ENCODE results near the gene TMEM167A. TPM values are rescaled to one million over a fixed set of nuclear protein-coding genes. Genes with fewer than 3 reads are reported as not detected.
"Not testable (repeated sequence)": the region's sequence is repeated elsewhere in the genome, so short reads cannot be mapped to it uniquely, and the experiment has no call there.

TMEM167A gene
- total RNA-seq, 2 donors from 2014 or later, result 65.1 to 76.6 TPM

GRCh38 chr5:83072966-83073365 lies 4.2 kb downstream of the TMEM167A start:
- Mint-ChIP-seq H3K36me3 (ENCODE audit: insufficient read depth in 2 of 2) (peaks cover 10 to 12% of the 10 kb centered on the region in 2 donors), H3K4me1 (ENCODE audit: low read depth) (peaks cover 63% of the 10 kb centered on the region), H3K27me3 (ENCODE audit: low read depth) (no peaks in the 10 kb centered on the region), H3K4me3 (peak overlapping the region in 1 of 2 donors; percentile 75), H3K27ac (peak overlapping the region; percentile 39), H3K9me3 (no peaks in the 10 kb centered on the region)
- no peak for ATAC-seq (replicated peaks in 1 of 2)
- DNase-seq, result no peak

DNA sequence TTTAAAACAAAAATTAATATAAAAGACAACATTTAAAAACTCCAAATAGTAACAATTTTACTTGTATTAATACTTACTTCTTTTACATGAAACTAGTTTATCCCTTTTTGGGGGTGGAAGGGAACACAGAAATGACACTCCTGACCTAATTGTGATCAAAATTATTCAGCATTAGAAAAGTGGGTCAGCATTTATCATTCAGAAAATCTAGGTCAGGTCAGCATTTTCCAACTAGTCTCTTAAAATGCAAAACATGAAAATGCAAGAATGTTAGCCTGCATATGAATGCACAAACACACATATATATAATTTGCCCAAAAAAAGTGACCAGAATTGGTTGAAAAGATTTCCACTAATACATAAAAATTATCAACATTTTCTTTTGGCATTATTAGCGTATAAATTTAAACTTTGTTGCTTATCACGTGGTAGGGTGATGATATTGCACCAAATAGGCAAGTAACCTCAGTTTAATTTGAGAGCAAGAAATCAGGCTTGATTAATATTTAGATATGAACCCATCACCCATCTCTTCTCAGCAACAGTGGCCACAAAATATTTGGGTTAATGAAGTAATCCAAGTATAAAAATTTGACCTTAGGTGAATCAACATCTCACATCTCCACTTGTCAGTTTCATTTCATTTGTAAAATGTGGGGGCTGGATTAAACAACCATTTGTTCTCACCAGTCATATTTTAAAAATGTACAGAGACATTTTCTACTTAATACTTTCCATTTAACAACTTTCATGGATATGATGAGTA lies 5.7 kb downstream of the TMEM167A start:
- Mint-ChIP-seq H3K36me3 (ENCODE audit: insufficient read depth in 2 of 2) (peaks cover 3 to 12% of the 10 kb centered on the region in 2 donors), H3K27me3 (ENCODE audit: low read depth) (no peaks in the 10 kb centered on the region), H3K9me3 (no peaks in the 10 kb centered on the region), H3K4me3 (peak overlapping the region; percentile 1 to 75), H3K27ac (peak overlapping the region; percentile 89), H3K4me1 (ENCODE audit: low read depth) (peaks cover 59% of the 10 kb centered on the region)
- ATAC-seq (replicated peaks in 1 of 2) (no peak), DNase-seq (no peak)

GRCh38 chr5:83069096-83069799 lies 7.9 kb downstream of the TMEM167A start:
- ATAC-seq (replicated peaks in 1 of 2) (no peak), DNase-seq (no peak)
- no peaks in the 10 kb centered on the region for H3K27me3 Mint-ChIP-seq (ENCODE audit: low read depth)
- H3K27ac Mint-ChIP-seq, result no peak overlapping the region
- no peaks in the 10 kb centered on the region for H3K9me3 Mint-ChIP-seq
- H3K4me1 Mint-ChIP-seq (ENCODE audit: low read depth), result peaks cover 46% of the 10 kb centered on the region
- H3K36me3 Mint-ChIP-seq (ENCODE audit: insufficient read depth in 2 of 2), result peaks cover 3 to 13% of the 10 kb centered on the region in 2 donors
- H3K4me3 Mint-ChIP-seq, result no peak overlapping the region

GRCh38 chr5:83067377-83067776 lies 9.8 kb downstream of the TMEM167A start:
- H3K27ac Mint-ChIP-seq; DNase-seq; ATAC-seq (replicated peaks in 1 of 2); H3K27me3 Mint-ChIP-seq (ENCODE audit: low read depth); H3K4me3 Mint-ChIP-seq; H3K9me3 Mint-ChIP-seq: not testable (repeated sequence)
- Mint-ChIP-seq H3K4me1 (ENCODE audit: low read depth) (peaks cover 27% of the 10 kb centered on the region), H3K36me3 (ENCODE audit: insufficient read depth in 2 of 2) (peaks cover 3 to 11% of the 10 kb centered on the region in 2 donors)

DNA sequence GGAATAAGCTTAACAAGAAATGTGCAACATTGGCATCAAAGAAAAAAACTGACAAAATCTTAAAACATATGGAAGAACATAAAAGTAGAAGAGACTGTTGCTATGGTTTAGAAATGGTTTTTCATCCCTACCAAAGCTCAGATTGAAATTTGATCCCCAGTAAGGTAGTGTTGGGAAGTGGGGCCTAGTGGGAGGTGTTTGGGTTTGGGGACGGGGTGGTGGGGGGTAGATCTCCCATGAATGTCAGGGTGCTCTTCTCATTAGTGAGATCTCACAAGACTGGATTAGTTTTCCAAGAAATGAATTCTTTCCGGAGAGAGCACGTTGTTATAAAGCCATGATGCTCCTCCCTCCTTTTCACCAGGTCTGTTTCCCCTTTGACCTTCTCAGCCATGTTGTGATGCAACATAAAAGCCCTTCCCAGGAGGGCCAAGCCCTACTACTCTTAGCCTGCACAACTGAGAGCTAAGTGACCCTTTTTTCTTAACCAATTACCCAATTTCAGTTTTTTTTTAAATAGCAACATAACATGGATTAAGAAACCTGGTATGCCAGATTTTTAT lies 10.6 kb downstream of the TMEM167A start:
- Mint-ChIP-seq H3K36me3 (ENCODE audit: insufficient read depth in 2 of 2) (peaks cover 4 to 11% of the 10 kb centered on the region in 2 donors), H3K27me3 (ENCODE audit: low read depth) (no peaks in the 10 kb centered on the region), H3K27ac (no peak overlapping the region), H3K4me1 (ENCODE audit: low read depth) (peaks cover 20% of the 10 kb centered on the region), H3K4me3 (no peak overlapping the region), H3K9me3 (no peaks in the 10 kb centered on the region)
- no peak for DNase-seq
- ATAC-seq (replicated peaks in 1 of 2), result no peak

DNA sequence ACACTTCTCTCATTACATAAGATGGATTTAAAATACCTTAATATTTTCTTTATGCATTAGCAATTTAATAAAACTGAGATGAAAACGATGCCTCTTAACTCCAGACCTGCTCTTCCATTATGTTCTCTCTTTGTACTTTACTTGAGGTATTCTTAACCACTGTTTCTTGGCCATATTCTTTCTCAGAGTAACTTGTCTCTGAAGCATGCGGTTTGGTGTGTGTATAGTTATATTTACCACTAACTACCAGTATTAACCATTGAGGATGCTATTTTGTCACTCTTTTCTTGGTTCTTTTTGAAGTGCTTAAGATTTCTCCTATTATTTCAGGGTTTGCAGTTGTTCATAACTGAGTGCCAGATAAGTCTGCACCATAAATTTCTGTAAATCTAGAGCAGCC lies 17.9 kb downstream of the TMEM167A start:
- H3K4me1 Mint-ChIP-seq (ENCODE audit: low read depth), result no peaks in the 10 kb centered on the region
- no peak overlapping the region for H3K27ac Mint-ChIP-seq
- ATAC-seq (replicated peaks in 1 of 2) (no peak), DNase-seq (no peak)
- H3K27me3 Mint-ChIP-seq (ENCODE audit: low read depth), result no peaks in the 10 kb centered on the region
- peaks cover 7 to 21% of the 10 kb centered on the region in 2 donors for H3K36me3 Mint-ChIP-seq (ENCODE audit: insufficient read depth in 2 of 2)
- H3K9me3 Mint-ChIP-seq, result no peaks in the 10 kb centered on the region
- no peak overlapping the region for H3K4me3 Mint-ChIP-seq

GRCh38 chr5:83058726-83059125 lies 18.5 kb downstream of the TMEM167A start:
- Mint-ChIP-seq H3K27me3 (ENCODE audit: low read depth) (no peaks in the 10 kb centered on the region), H3K4me3 (no peak overlapping the region), H3K36me3 (ENCODE audit: insufficient read depth in 2 of 2) (peaks cover 5 to 19% of the 10 kb centered on the region in 2 donors), H3K9me3 (no peaks in the 10 kb centered on the region), H3K27ac (no peak overlapping the region), H3K4me1 (ENCODE audit: low read depth) (no peaks in the 10 kb centered on the region)
- no peak for DNase-seq
- ATAC-seq (replicated peaks in 1 of 2), result no peak

DNA sequence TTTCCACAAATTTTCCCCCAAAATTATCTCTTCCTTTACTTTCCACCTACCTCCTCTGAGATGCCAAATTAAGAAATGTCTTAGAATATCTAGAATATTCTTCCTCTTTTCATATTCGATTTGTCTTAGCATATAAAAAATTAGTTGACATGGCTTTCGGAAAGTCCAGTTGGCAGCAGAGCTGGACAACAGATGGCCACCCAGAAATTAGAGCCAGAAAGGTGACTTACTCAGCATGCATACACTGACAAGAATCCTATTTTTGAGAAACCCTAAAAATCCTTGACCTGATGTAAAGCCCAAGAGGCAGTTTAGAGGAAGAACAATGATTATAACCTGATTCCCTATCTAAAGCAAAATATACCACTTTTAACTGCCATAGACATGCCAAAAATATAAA lies 22.0 kb downstream of the TMEM167A start:
- Mint-ChIP-seq H3K36me3 (ENCODE audit: insufficient read depth in 2 of 2) (peaks cover 3 to 24% of the 10 kb centered on the region in 2 donors), H3K27me3 (ENCODE audit: low read depth) (no peaks in the 10 kb centered on the region), H3K27ac (peak overlapping the region; percentile 77), H3K4me3 (no peak overlapping the region), H3K9me3 (no peaks in the 10 kb centered on the region), H3K4me1 (ENCODE audit: low read depth) (no peaks in the 10 kb centered on the region)
- DNase-seq, result no peak
- ATAC-seq (replicated peaks in 1 of 2), result no peak

GRCh38 chr5:83050723-83051340 lies 26.4 kb downstream of the TMEM167A start:
- Mint-ChIP-seq H3K9me3 (no peaks in the 10 kb centered on the region), H3K27ac (no peak overlapping the region), H3K27me3 (ENCODE audit: low read depth) (no peaks in the 10 kb centered on the region), H3K4me1 (ENCODE audit: low read depth) (no peaks in the 10 kb centered on the region), H3K4me3 (no peak overlapping the region), H3K36me3 (ENCODE audit: insufficient read depth in 2 of 2) (peaks cover 2 to 24% of the 10 kb centered on the region in 2 donors)
- DNase-seq (no peak), ATAC-seq (replicated peaks in 1 of 2) (no peak)

- Mint-ChIP-seq H3K36me3 (ENCODE audit: insufficient read depth in 2 of 2) (peaks cover under 1 to 20% of the 10 kb centered on the region in 2 donors), H3K4me1 (ENCODE audit: low read depth) (no peaks in the 10 kb centered on the region), H3K27ac (no peak overlapping the region), H3K27me3 (ENCODE audit: low read depth) (no peaks in the 10 kb centered on the region), H3K9me3 (no peaks in the 10 kb centered on the region), H3K4me3 (no peak overlapping the region)
- no peak for ATAC-seq (replicated peaks in 1 of 2)
- DNase-seq, result no peak
Measured at GRCh38 chr5:83049370-83049885, 27.8 kb downstream of the TMEM167A start.

DNA sequence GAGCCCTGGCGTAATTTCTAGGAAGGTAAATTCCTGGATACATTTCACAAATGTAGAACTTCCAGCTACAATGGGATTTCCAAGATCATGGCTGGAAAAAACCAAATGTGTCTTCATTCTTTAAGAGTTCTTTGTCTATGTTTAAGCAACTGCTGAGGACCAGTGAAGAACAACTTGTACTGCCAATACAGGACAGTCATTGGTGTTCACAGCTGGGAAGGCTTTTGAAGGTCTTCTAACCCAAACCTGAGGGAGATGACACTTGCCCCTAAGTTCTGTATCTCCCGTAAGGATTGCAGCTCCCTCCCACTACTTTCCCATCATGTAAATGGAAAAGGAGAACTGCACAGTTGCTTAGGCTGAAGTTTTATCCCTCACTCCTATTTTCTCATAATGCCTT lies 28.4 kb downstream of the TMEM167A start:
- no peaks in the 10 kb centered on the region for H3K4me1 Mint-ChIP-seq (ENCODE audit: low read depth)
- H3K27ac Mint-ChIP-seq, result no peak overlapping the region
- H3K4me3 Mint-ChIP-seq, result no peak overlapping the region
- DNase-seq (no peak), ATAC-seq (replicated peaks in 1 of 2) (no peak)
- H3K27me3 Mint-ChIP-seq (ENCODE audit: low read depth), result no peaks in the 10 kb centered on the region
- peaks cover 3 to 17% of the 10 kb centered on the region in 2 donors for H3K36me3 Mint-ChIP-seq (ENCODE audit: insufficient read depth in 2 of 2)
- H3K9me3 Mint-ChIP-seq, result no peaks in the 10 kb centered on the region

GRCh38 chr5:83048277-83048676 lies 28.9 kb downstream of the TMEM167A start:
- H3K27ac Mint-ChIP-seq, result no peak overlapping the region
- H3K27me3 Mint-ChIP-seq (ENCODE audit: low read depth), result no peaks in the 10 kb centered on the region
- H3K4me1 Mint-ChIP-seq (ENCODE audit: low read depth), result no peaks in the 10 kb centered on the region
- no peak for DNase-seq
- no peak for ATAC-seq (replicated peaks in 1 of 2)
- H3K36me3 Mint-ChIP-seq (ENCODE audit: insufficient read depth in 2 of 2), result peaks cover 3 to 19% of the 10 kb centered on the region in 2 donors
- no peak overlapping the region for H3K4me3 Mint-ChIP-seq
- H3K9me3 Mint-ChIP-seq, result no peaks in the 10 kb centered on the region

- no peaks in the 10 kb centered on the region for H3K9me3 Mint-ChIP-seq
- no peak for DNase-seq
- H3K36me3 Mint-ChIP-seq (ENCODE audit: insufficient read depth in 2 of 2), result peaks cover 3 to 4% of the 10 kb centered on the region in 2 donors
- no peak overlapping the region for H3K4me3 Mint-ChIP-seq
- H3K27ac Mint-ChIP-seq, result no peak overlapping the region
- H3K27me3 Mint-ChIP-seq (ENCODE audit: low read depth), result no peaks in the 10 kb centered on the region
- H3K4me1 Mint-ChIP-seq (ENCODE audit: low read depth), result no peaks in the 10 kb centered on the region
- no peak for ATAC-seq (replicated peaks in 1 of 2)
Measured at GRCh38 chr5:83044926-83045325, 32.3 kb downstream of the TMEM167A start.
